HL-60/S4 (cell line): ENCODE results near the gene ZP3.
"Not testable (repeated sequence)": the region's sequence is repeated elsewhere in the genome, so short reads cannot be mapped to it uniquely, and the experiment has no call there.

Experiments used
- in situ Hi-C: fragments of 300-500 bp; cut with MboI; formaldehyde crosslinking; loops from 2 replicates; pipeline ENCODE4 v1.14.3; 2022; ENCODE audit warnings: low sequenced_read_pairs

ZP3 gene

GRCh38 chr7:76424413-76425111 is at the start of gene ZP3:
ZP3 (plus strand) TSS chr7:76424950; CDS start chr7:76424965, 15 bp downstream.
- in situ Hi-C loops: no loop called here

- in situ Hi-C loops: no loop called here
Observed at GRCh38 chr7:76375251-76375650, 49.5 kb upstream of the ZP3 start.

- in situ Hi-C loops: no loop called here
Observed at GRCh38 chr7:76377186-76377918, 47.4 kb upstream of the ZP3 start.

GRCh38 chr7:76380623-76380966 is 44.2 kb upstream of the ZP3 start:
- in situ Hi-C loops: no loop called here

- in situ Hi-C loops: no loop called here
Observed at GRCh38 chr7:76381814-76382213, 42.9 kb upstream of the ZP3 start.

GRCh38 chr7:76383089-76383944 is 41.4 kb upstream of the ZP3 start:
- in situ Hi-C loops: no loop called here

GRCh38 chr7:76386691-76387260 is 38.0 kb upstream of the ZP3 start:
- in situ Hi-C loops: no loop called here

- in situ Hi-C loops: not testable (repeated sequence)
Observed at GRCh38 chr7:76387789-76388188, 37.0 kb upstream of the ZP3 start.

- in situ Hi-C loops: no loop called here
Observed at GRCh38 chr7:76390092-76390491, 34.7 kb upstream of the ZP3 start.

- in situ Hi-C loops: no loop called here
Observed at GRCh38 chr7:76392531-76393115, 32.1 kb upstream of the ZP3 start.

GRCh38 chr7:76393116-76394031 is 31.4 kb upstream of the ZP3 start:
- in situ Hi-C loops: no loop called here

- in situ Hi-C loops: no loop called here
Observed at GRCh38 chr7:76394957-76395356, 29.8 kb upstream of the ZP3 start.

- in situ Hi-C loops: not testable (repeated sequence)
Observed at GRCh38 chr7:76395605-76395964, 29.2 kb upstream of the ZP3 start.

- in situ Hi-C loops: no loop called here
Observed at GRCh38 chr7:76395965-76396726, 28.6 kb upstream of the ZP3 start.

- in situ Hi-C loops: no loop called here
Observed at GRCh38 chr7:76396864-76397263, 27.9 kb upstream of the ZP3 start.

GRCh38 chr7:76397409-76398183 is 27.2 kb upstream of the ZP3 start:
- in situ Hi-C loops: no loop called here

GRCh38 chr7:76400248-76400647 is 24.5 kb upstream of the ZP3 start:
- in situ Hi-C loops: no loop called here

- in situ Hi-C loops: not testable (repeated sequence)
Observed at GRCh38 chr7:76403097-76403496, 21.7 kb upstream of the ZP3 start.
